ENCODE data around the gene GPATCH1. TPM values are rescaled to one million over a fixed set of nuclear protein-coding genes. Genes with fewer than 3 reads are reported as not detected.

GPATCH1 gene
- total RNA-seq, 1 donor from 2014 or later = 8.3 TPM

- no peak for DNase-seq (ENCODE audit: low read depth)
Observed at GRCh38 chr19:33063753-33064457, 17.1 kb upstream of the GPATCH1 start.

- no peak for DNase-seq (ENCODE audit: low read depth)
Observed at GRCh38 chr19:33064458-33064791, 16.6 kb upstream of the GPATCH1 start.

- peak; percentile 37 for DNase-seq (ENCODE audit: low read depth)
Observed at GRCh38 chr19:33064792-33065550, 16.0 kb upstream of the GPATCH1 start, which contains the start of gene RHPN2. Gene RHPN2, minus strand, starts transcription at chr19:33064888. Its CDS starts 36 bp downstream, at chr19:33064852.

GRCh38 chr19:33066543-33066942 is 14.4 kb upstream of the GPATCH1 start:
- no peak for DNase-seq (ENCODE audit: low read depth)

- DNase-seq (ENCODE audit: low read depth) = no peak
Observed at GRCh38 chr19:33067121-33067520, 13.9 kb upstream of the GPATCH1 start.

- DNase-seq (ENCODE audit: low read depth) = no peak
Observed at GRCh38 chr19:33071887-33072286, 9.1 kb upstream of the GPATCH1 start.

- DNase-seq (ENCODE audit: low read depth) = no peak
Observed at GRCh38 chr19:33075519-33075918, 5.5 kb upstream of the GPATCH1 start.

- no peak for DNase-seq (ENCODE audit: low read depth)
Observed at GRCh38 chr19:33085570-33086128, 4.7 kb downstream of the GPATCH1 start.

- DNase-seq (ENCODE audit: low read depth) = no peak
Observed at GRCh38 chr19:33086955-33087354, 6.0 kb downstream of the GPATCH1 start.

- no peak for DNase-seq (ENCODE audit: low read depth)
Observed at GRCh38 chr19:33089010-33089409, 8.0 kb downstream of the GPATCH1 start.

- no peak for DNase-seq (ENCODE audit: low read depth)
Observed at GRCh38 chr19:33090179-33090578, 9.2 kb downstream of the GPATCH1 start.

- DNase-seq (ENCODE audit: low read depth) = no peak
Observed at GRCh38 chr19:33093420-33094210, 12.6 kb downstream of the GPATCH1 start.

GRCh38 chr19:33094436-33095067 is 13.6 kb downstream of the GPATCH1 start:
- peak; percentile 89 for DNase-seq (ENCODE audit: low read depth)

- peak; percentile 50 for DNase-seq (ENCODE audit: low read depth)
Observed at GRCh38 chr19:33096005-33096404, 15.0 kb downstream of the GPATCH1 start.

- DNase-seq (ENCODE audit: low read depth) = peak; percentile 95
Observed at GRCh38 chr19:33098055-33098534, 17.1 kb downstream of the GPATCH1 start.

- no peak for DNase-seq (ENCODE audit: low read depth)
Observed at GRCh38 chr19:33100894-33101644, 20.1 kb downstream of the GPATCH1 start.

GRCh38 chr19:33102893-33103292 is 21.9 kb downstream of the GPATCH1 start:
- no peak for DNase-seq (ENCODE audit: low read depth)

- no peak for DNase-seq (ENCODE audit: low read depth)
Observed at GRCh38 chr19:33108161-33108560, 27.2 kb downstream of the GPATCH1 start.

GRCh38 chr19:33110137-33110910 is 29.3 kb downstream of the GPATCH1 start:
- DNase-seq (ENCODE audit: low read depth) = peak; percentile 86

GRCh38 chr19:33111587-33111986 is 30.6 kb downstream of the GPATCH1 start:
- no peak for DNase-seq (ENCODE audit: low read depth)
